Measurements from ENCODE around the gene APOA5. TPM values are rescaled to one million over a fixed set of nuclear protein-coding genes. Genes with fewer than 3 reads are reported as not detected.

APOA5 gene
- total and polyA plus RNA-seq, 2 of the 13 experiments (the other 11 are each of a cell fraction or from before 2014, with no cell fraction given) = 44.0 to 49.1 TPM

DNA sequence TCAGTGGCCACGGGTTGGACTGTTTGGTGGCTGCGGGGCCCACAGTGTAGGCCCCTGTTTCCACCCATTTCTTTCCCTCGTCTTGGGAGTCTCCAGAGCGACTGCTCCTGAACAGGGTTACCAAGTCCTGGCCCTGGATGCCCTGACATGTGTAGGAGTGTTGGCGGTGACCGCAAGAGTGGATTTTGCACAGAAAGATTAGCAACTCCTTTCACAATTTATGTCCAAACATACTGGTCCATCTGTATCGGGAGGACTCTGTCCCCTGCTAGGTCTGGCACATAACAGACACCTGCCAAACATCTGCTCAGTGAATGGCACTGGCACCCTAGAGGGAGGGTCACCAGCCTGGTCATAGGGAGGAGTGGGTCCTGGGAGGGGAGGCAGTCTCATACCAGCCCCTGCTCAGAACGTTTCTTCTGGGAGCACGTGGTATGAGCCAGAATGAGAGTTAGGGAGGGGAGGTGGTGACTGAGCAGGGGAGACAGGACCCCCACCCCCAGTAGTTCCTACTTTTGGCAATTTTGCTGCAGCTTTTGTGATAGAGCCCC, 49.1 kb upstream of the APOA5 start (continued):
- TF ChIP-seq, protein P1, sequence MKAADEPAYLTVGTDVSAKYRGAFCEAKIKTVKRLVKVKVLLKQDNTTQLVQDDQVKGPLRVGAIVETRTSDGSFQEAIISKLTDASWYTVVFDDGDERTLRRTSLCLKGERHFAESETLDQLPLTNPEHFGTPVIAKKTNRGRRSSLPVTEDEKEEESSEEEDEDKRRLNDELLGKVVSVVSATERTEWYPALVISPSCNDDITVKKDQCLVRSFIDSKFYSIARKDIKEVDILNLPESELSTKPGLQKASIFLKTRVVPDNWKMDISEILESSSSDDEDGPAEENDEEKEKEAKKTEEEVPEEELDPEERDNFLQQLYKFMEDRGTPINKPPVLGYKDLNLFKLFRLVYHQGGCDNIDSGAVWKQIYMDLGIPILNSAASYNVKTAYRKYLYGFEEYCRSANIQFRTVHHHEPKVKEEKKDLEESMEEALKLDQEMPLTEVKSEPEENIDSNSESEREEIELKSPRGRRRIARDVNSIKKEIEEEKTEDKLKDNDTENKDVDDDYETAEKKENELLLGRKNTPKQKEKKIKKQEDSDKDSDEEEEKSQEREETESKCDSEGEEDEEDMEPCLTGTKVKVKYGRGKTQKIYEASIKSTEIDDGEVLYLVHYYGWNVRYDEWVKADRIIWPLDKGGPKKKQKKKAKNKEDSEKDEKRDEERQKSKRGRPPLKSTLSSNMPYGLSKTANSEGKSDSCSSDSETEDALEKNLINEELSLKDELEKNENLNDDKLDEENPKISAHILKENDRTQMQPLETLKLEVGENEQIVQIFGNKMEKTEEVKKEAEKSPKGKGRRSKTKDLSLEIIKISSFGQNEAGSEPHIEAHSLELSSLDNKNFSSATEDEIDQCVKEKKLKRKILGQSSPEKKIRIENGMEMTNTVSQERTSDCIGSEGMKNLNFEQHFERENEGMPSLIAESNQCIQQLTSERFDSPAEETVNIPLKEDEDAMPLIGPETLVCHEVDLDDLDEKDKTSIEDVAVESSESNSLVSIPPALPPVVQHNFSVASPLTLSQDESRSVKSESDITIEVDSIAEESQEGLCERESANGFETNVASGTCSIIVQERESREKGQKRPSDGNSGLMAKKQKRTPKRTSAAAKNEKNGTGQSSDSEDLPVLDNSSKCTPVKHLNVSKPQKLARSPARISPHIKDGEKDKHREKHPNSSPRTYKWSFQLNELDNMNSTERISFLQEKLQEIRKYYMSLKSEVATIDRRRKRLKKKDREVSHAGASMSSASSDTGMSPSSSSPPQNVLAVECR (CRISPR knock-in tag; IDR thresholded peaks at IDR 0.05; ENCODE audit: borderline replicate concordance) = peak; percentile 58; the same call in 1 of the 2 replicates
- TF ChIP-seq, protein P2, sequence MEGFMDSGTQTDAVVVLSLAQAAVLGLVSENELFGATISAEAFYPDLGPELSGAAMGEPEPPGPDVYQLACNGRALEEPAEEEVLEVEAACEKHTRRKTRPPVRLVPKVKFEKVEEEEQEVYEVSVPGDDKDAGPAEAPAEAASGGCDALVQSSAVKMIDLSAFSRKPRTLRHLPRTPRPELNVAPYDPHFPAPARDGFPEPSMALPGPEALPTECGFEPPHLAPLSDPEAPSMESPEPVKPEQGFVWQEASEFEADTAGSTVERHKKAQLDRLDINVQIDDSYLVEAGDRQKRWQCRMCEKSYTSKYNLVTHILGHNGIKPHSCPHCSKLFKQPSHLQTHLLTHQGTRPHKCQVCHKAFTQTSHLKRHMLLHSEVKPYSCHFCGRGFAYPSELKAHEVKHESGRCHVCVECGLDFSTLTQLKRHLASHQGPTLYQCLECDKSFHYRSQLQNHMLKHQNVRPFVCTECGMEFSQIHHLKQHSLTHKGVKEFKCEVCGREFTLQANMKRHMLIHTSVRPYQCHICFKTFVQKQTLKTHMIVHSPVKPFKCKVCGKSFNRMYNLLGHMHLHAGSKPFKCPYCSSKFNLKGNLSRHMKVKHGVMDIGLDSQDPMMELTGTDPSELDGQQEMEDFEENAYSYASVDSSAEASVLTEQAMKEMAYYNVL (CRISPR knock-in tag; IDR thresholded peaks at IDR 0.05; ENCODE audit: borderline replicate concordance) = 0 out of 2 replicates have a peak, but pooled peaks have one; percentile 39
- TF ChIP-seq, protein P3, sequence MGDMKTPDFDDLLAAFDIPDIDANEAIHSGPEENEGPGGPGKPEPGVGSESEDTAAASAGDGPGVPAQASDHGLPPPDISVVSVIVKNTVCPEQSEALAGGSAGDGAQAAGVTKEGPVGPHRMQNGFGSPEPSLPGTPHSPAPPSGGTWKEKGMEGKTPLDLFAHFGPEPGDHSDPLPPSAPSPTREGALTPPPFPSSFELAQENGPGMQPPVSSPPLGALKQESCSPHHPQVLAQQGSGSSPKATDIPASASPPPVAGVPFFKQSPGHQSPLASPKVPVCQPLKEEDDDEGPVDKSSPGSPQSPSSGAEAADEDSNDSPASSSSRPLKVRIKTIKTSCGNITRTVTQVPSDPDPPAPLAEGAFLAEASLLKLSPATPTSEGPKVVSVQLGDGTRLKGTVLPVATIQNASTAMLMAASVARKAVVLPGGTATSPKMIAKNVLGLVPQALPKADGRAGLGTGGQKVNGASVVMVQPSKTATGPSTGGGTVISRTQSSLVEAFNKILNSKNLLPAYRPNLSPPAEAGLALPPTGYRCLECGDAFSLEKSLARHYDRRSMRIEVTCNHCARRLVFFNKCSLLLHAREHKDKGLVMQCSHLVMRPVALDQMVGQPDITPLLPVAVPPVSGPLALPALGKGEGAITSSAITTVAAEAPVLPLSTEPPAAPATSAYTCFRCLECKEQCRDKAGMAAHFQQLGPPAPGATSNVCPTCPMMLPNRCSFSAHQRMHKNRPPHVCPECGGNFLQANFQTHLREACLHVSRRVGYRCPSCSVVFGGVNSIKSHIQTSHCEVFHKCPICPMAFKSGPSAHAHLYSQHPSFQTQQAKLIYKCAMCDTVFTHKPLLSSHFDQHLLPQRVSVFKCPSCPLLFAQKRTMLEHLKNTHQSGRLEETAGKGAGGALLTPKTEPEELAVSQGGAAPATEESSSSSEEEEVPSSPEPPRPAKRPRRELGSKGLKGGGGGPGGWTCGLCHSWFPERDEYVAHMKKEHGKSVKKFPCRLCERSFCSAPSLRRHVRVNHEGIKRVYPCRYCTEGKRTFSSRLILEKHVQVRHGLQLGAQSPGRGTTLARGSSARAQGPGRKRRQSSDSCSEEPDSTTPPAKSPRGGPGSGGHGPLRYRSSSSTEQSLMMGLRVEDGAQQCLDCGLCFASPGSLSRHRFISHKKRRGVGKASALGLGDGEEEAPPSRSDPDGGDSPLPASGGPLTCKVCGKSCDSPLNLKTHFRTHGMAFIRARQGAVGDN (CRISPR knock-in tag; IDR thresholded peaks at IDR 0.05) = peak; percentile 82
- TF ChIP-seq ZNF782 (CRISPR knock-in tag; IDR thresholded peaks at IDR 0.05; ENCODE audit: borderline replicate concordance) (no peak), PAWR (CRISPR knock-in tag; IDR thresholded peaks at IDR 0.05; ENCODE audit: borderline replicate concordance) (no peak), HOXA5 (CRISPR knock-in tag; IDR thresholded peaks at IDR 0.05) (peak; percentile 54; the same call in 1 of the 2 replicates), ZNF556 (CRISPR knock-in tag; IDR thresholded peaks at IDR 0.05; ENCODE audit: borderline replicate concordance) (no peak), ZNF546 (CRISPR knock-in tag; conservative IDR thresholded peaks at IDR 0.05) (no peak)
- TF ChIP-seq, protein P4, sequence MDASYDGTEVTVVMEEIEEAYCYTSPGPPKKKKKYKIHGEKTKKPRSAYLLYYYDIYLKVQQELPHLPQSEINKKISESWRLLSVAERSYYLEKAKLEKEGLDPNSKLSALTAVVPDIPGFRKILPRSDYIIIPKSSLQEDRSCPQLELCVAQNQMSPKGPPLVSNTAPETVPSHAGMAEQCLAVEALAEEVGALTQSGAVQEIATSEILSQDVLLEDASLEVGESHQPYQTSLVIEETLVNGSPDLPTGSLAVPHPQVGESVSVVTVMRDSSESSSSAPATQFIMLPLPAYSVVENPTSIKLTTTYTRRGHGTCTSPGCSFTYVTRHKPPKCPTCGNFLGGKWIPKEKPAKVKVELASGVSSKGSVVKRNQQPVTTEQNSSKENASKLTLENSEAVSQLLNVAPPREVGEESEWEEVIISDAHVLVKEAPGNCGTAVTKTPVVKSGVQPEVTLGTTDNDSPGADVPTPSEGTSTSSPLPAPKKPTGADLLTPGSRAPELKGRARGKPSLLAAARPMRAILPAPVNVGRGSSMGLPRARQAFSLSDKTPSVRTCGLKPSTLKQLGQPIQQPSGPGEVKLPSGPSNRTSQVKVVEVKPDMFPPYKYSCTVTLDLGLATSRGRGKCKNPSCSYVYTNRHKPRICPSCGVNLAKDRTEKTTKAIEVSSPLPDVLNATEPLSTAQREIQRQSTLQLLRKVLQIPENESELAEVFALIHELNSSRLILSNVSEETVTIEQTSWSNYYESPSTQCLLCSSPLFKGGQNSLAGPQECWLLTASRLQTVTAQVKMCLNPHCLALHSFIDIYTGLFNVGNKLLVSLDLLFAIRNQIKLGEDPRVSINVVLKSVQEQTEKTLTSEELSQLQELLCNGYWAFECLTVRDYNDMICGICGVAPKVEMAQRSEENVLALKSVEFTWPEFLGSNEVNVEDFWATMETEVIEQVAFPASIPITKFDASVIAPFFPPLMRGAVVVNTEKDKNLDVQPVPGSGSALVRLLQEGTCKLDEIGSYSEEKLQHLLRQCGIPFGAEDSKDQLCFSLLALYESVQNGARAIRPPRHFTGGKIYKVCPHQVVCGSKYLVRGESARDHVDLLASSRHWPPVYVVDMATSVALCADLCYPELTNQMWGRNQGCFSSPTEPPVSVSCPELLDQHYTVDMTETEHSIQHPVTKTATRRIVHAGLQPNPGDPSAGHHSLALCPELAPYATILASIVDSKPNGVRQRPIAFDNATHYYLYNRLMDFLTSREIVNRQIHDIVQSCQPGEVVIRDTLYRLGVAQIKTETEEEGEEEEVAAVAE (CRISPR knock-in tag; IDR thresholded peaks at IDR 0.05; ENCODE audit: borderline replicate concordance) = 0 out of 2 replicates have a peak, but pooled peaks have one; percentile 25
- TF ChIP-seq, protein P5, sequence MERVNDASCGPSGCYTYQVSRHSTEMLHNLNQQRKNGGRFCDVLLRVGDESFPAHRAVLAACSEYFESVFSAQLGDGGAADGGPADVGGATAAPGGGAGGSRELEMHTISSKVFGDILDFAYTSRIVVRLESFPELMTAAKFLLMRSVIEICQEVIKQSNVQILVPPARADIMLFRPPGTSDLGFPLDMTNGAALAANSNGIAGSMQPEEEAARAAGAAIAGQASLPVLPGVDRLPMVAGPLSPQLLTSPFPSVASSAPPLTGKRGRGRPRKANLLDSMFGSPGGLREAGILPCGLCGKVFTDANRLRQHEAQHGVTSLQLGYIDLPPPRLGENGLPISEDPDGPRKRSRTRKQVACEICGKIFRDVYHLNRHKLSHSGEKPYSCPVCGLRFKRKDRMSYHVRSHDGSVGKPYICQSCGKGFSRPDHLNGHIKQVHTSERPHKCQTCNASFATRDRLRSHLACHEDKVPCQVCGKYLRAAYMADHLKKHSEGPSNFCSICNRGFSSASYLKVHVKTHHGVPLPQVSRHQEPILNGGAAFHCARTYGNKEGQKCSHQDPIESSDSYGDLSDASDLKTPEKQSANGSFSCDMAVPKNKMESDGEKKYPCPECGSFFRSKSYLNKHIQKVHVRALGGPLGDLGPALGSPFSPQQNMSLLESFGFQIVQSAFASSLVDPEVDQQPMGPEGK (CRISPR knock-in tag; IDR thresholded peaks at IDR 0.05) = peak; percentile 74

Data from HepG2 (cell line).